GM12878 (cell line): ENCODE results near the gene LARP7. TPM values are rescaled to one million over a fixed set of nuclear protein-coding genes. Genes with fewer than 3 reads are reported as not detected.

ENCODE experiments used
- ATAC-seq: fragments of 200-7000 bp; cut with Tn5 transposase; 3 replicates; pipeline ENCODE4 v1.9.1; 2020; ENCODE audit warnings: mild to moderate bottlenecking, moderate library complexity
- BruUV-seq: library from RNA; stranded (reverse); fragments of 400-500 nt; replicated peaks from 2 replicates; lab custom pipeline; 2021; lab: Mats Ljungman, UMichigan
- CTCF ChIA-PET: fragments of 300-600 bp; sonication (Branson Sonifier 250); formaldehyde crosslinking; extraction: SDS; loops from one replicate; lab custom pipeline; 2021; ENCODE audit warnings: inconsistent platforms; lab: Yijun Ruan, JAX
- POLR2A ChIA-PET: fragments of 350-600 bp; formaldehyde crosslinking; extraction: SDS; loops from one replicate; lab custom pipeline; 2021; ENCODE audit warnings: inconsistent platforms; lab: Charles Lee
- RAD21 ChIA-PET: fragments of 300-600 bp; sonication (Branson Sonifier 250); formaldehyde crosslinking; loops from one replicate; lab custom pipeline; 2023; ENCODE audit warnings: antibody characterized with exemption; ENCODE audit not compliant: unreplicated experiment; lab: Charles Lee
- SMC1A ChIA-PET: fragments of 300-600 bp; sonication (Branson Sonifier 250); formaldehyde crosslinking; loops from one replicate; lab custom pipeline; 2023; ENCODE audit not compliant: unreplicated experiment, uncharacterized antibody; lab: Charles Lee
- DNase-seq: peaks from one replicate; pipeline ENCODE4 v3.0.0-alpha.2; 2011; ENCODE audit warnings: low read depth, low spot score
- FAIRE-seq: peaks from 3 replicates; lab custom pipeline; 2011; peaks lifted over from hg19 to GRCh38; lab: Jason Lieb, UNC
- H2AFZ ChIP-seq: 2 replicates; pipeline ENCODE4 v1.6.0; 2011; ENCODE audit warnings: low read depth, low read length, control low read depth; ENCODE audit not compliant: control insufficient read depth
- H3K27ac ChIP-seq: 2 replicates; pipeline ENCODE4 v1.5.1; 2011; ENCODE audit warnings: control low read depth; ENCODE audit not compliant: control insufficient read depth, insufficient read depth
- H3K27me3 ChIP-seq, 2 experiments: replicated peaks in 1 of 2; 2 replicates each; pipeline versions ENCODE4 v1.6.0 to v1.6.1; 2011; ENCODE audit warnings: low read length in 1 of 2; ENCODE audit not compliant: control insufficient read depth in 2 of 2, insufficient read depth in 2 of 2
- H3K36me3 ChIP-seq, 2 experiments: 2 replicates each; pipeline ENCODE4 v1.5.1; 2011; ENCODE audit warnings: low read length in 1 of 2; ENCODE audit not compliant: control insufficient read depth in 2 of 2, insufficient read depth in 2 of 2
- H3K4me1 ChIP-seq: 2 replicates; pipeline ENCODE4 v1.6.1; 2011; ENCODE audit warnings: mild to moderate bottlenecking, low read length, moderate library complexity, mixed read lengths; ENCODE audit not compliant: control insufficient read depth, insufficient read depth
- H3K4me2 ChIP-seq: 2 replicates; pipeline ENCODE4 v1.6.0; 2011; ENCODE audit warnings: control low read depth; ENCODE audit not compliant: control insufficient read depth, insufficient read depth
- H3K4me3 ChIP-seq: fragments of 200-600 bp; sonication (generic); 2 replicates; pipeline ENCODE4 v1.5.1; 2016
- H3K79me2 ChIP-seq: 2 replicates; pipeline ENCODE4 v1.6.0; 2011; ENCODE audit warnings: low read length; ENCODE audit not compliant: control insufficient read depth, insufficient read depth
- H3K9ac ChIP-seq: 2 replicates; pipeline ENCODE4 v1.8.0; 2011; ENCODE audit warnings: low read length, control low read depth, mixed read lengths; ENCODE audit not compliant: control insufficient read depth, insufficient read depth
- H3K9me3 ChIP-seq: replicated peaks from 3 replicates; pipeline ENCODE4 v1.5.1; 2011; ENCODE audit warnings: mild to moderate bottlenecking, low read length; ENCODE audit not compliant: control insufficient read depth, insufficient read depth
- H4K20me1 ChIP-seq: 2 replicates; pipeline ENCODE4 v1.6.0; 2011; ENCODE audit not compliant: control insufficient read depth, insufficient read depth
- BHLHE40 ChIP-seq, 2 experiments: fragments of 450-650 bp in 1 of 2; IDR thresholded peaks; 2 replicates each; pipeline ENCODE4 v1.6.1; 2011 to 2017; ENCODE audit warnings: low read depth in 2 of 2, borderline replicate concordance in 1 of 2, improper control_type of control experiment in 1 of 2, low read length in 1 of 2, mild to moderate bottlenecking in 1 of 2
- KLF5 ChIP-seq: fragments of 450-650 bp; IDR thresholded peaks from 2 replicates; pipeline ENCODE4 v1.6.1; 2014; ENCODE audit warnings: mild to moderate bottlenecking; ENCODE audit not compliant: partially characterized antibody
- PAX5 ChIP-seq: IDR thresholded peaks from 2 replicates; pipeline ENCODE4 v1.6.1; 2011; ENCODE audit warnings: low read depth, low read length, borderline replicate concordance
- RAD21 ChIP-seq: IDR thresholded peaks from 2 replicates; pipeline ENCODE4 v1.6.1; 2011; ENCODE audit warnings: mild to moderate bottlenecking, low read depth, low read length, moderate library complexity; ENCODE audit not compliant: insufficient read depth
- RB1 ChIP-seq: fragments of 450-650 bp; formaldehyde crosslinking; IDR thresholded peaks from 2 replicates; pipeline ENCODE4 v1.6.1; 2017; ENCODE audit warnings: mild to moderate bottlenecking, borderline replicate concordance
- RUNX3 ChIP-seq: IDR thresholded peaks from 2 replicates; pipeline ENCODE4 v1.6.1; 2012; ENCODE audit warnings: low read length, inconsistent platforms
- SMC3 ChIP-seq: IDR thresholded peaks from 2 replicates; pipeline ENCODE4 v1.6.1; 2011; ENCODE audit warnings: low read length, improper control_type of control experiment, borderline replicate concordance
- SPI1 ChIP-seq: IDR thresholded peaks from 2 replicates; pipeline ENCODE4 v1.6.1; 2011; ENCODE audit warnings: low read depth, mild to moderate bottlenecking, low read length, moderate library complexity, borderline replicate concordance; ENCODE audit not compliant: insufficient read depth
- ZNF622 ChIP-seq: fragments of 450-650 bp; IDR thresholded peaks from 2 replicates; pipeline ENCODE4 v1.6.1; 2017; ENCODE audit warnings: mild to moderate bottlenecking, inconsistent platforms
- WGBS: methylation state at CpG from one replicate; pipeline ENCODE4 v1.1.6; 2016; ENCODE audit warnings: low lambda C conversion rate; ENCODE audit not compliant: insufficient replicate concordance, insufficient coverage; ENCODE audit errors: missing lambda C conversion rate; 5-methylcytosine and 5-hydroxymethylcytosine counted together
- in situ Hi-C: fragments of 300-500 bp; cut with MboI; formaldehyde crosslinking; loops from 9 replicates; pipeline ENCODE4 v1.14.3; 2018; ENCODE audit warnings: mixed read lengths
- intact Hi-C: fragments of 100-400 bp; cut with micrococcal nuclease; formaldehyde crosslinking; loops from one replicate; pipeline ENCODE4 v1.14.2; 2022; ENCODE audit not compliant: unreplicated experiment
- polyA plus RNA-seq, 11 experiments: library from polyadenylated mRNA; depleted of rRNA in 4 of 11; unstranded in 6 of 11; stranded (reverse) in 5 of 11; fragments of >200 nt; fragmentation: Nextera tagmentation in 4 of 11; fragmentation: Illumina TruSeq in 1 of 11; extraction: Ambion mirVana in 4 of 11; extraction: Trizol in 1 of 11; gene quantifications; 1 replicate in 1 of 11; 2 replicates in 10 of 11; pipeline versions ENCODE4 v1.2.1 to v1.2.3, GENCODE V29; 2011 to 2016; ENCODE audit warnings: inconsistent platforms in 2 of 11, missing spikeins in 2 of 11, low read depth in 1 of 11
- total RNA-seq, 4 experiments: library from RNA; depleted of rRNA in 3 of 4; stranded (reverse); fragments of >200 nt in 3 of 4; fragmentation: Illumina TruSeq in 1 of 4; extraction: Trizol in 1 of 4; gene quantifications; 2 replicates each; pipeline versions ENCODE4 v1.2.1 to v1.2.3, GENCODE V29; 2013 to 2021
- TF ChIP-seq, protein P1 (sequence below): fragments of 450-650 bp; IDR thresholded peaks from 2 replicates; pipeline ENCODE4 v1.6.1; 2016; ENCODE audit warnings: mild to moderate bottlenecking, moderate library complexity, borderline replicate concordance
- TF ChIP-seq, protein P2 (sequence below), 3 experiments: IDR thresholded peaks in 2 of 3; conservative IDR thresholded peaks in 1 of 3; 2 replicates each; pipeline ENCODE4 v1.5.1; 2011; ENCODE audit warnings: low read depth in 3 of 3, low read length in 3 of 3, mild to moderate bottlenecking in 3 of 3, control low read depth in 2 of 3, moderate library complexity in 2 of 3, inconsistent platforms in 1 of 3, mixed read lengths in 1 of 3; ENCODE audit not compliant: control insufficient read depth in 2 of 3, insufficient read depth in 1 of 3; ENCODE audit errors: extremely low read depth in 1 of 3

The LARP7 gene
- total and polyA plus RNA-seq, 10 of the 15 experiments (the other 5 are each of a cell fraction or from before 2014, with no cell fraction given): 27.8 to 107 (median 61.8) TPM

DNA sequence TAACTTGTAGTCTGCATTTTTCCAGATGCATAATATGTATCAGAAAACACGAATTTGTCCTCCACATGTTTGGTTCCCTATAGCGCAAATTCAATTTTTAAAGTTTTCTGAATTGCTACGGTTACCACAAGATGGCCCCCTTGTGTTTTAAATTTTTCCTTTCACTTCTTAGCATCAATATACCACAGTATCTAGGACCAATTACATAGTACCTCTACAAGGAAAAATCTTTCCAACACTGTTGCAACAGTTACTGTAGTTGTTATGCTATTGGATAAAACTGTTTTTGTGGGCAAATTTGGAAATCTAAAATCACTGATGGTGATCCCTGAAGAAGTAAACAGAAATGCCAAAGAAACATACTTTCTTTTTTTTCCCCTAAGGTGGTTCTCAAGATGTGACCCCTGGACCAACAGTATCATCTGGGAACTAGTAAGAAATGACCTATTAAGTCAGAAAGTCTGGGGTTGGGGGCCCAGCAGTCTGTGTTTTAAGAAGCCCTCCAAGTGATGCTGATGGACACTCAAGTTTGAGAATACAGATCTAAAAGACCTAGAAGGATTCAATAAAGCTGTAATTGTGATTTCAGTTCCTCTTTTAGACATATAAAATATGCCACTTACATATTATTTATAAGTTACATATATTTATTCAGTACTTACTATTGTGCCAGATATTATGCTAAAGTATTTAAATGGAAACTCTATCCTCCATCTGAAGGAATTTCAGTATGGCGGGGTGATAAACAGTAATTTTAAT, 3.3 kb upstream of the LARP7 start:
- H2AFZ ChIP-seq: peak overlapping the region; percentile 89
- ChIA-PET POLR2A (no interaction called here), SMC1A (interaction anchor here (0.7 to 3.0 kb wide), 13 partner anchors 8 to 318 kb away, joined by 3 to 33 read pairs (median 4); no protein-coding TSS in a partner anchor), RAD21 (interaction anchor here (0.7 to 2.0 kb wide), 6 partner anchors 9 to 533 kb away, joined by 3 to 15 read pairs (median 3); no protein-coding TSS in a partner anchor), CTCF (interaction anchor here (0.6 to 6.6 kb wide), 13 partner anchors 9 to 318 kb away, joined by 3 to 205 read pairs (median 6); no protein-coding TSS in a partner anchor)
- no peak for FAIRE-seq
- no peaks in the 10 kb centered on the region for H3K9me3 ChIP-seq
- ATAC-seq: peak; percentile 18
- peaks cover 1 to 4% of the 10 kb centered on the region in 2 experiments; a peak in 3 of 4 replicates for H3K36me3 ChIP-seq
- TF ChIP-seq BHLHE40 (IDR thresholded peaks at IDR 0.05; ENCODE audit: borderline replicate concordance in 1 of 2, low read depth in 2 of 2, low read length in 1 of 2): no peak
- TF ChIP-seq, protein P1, sequence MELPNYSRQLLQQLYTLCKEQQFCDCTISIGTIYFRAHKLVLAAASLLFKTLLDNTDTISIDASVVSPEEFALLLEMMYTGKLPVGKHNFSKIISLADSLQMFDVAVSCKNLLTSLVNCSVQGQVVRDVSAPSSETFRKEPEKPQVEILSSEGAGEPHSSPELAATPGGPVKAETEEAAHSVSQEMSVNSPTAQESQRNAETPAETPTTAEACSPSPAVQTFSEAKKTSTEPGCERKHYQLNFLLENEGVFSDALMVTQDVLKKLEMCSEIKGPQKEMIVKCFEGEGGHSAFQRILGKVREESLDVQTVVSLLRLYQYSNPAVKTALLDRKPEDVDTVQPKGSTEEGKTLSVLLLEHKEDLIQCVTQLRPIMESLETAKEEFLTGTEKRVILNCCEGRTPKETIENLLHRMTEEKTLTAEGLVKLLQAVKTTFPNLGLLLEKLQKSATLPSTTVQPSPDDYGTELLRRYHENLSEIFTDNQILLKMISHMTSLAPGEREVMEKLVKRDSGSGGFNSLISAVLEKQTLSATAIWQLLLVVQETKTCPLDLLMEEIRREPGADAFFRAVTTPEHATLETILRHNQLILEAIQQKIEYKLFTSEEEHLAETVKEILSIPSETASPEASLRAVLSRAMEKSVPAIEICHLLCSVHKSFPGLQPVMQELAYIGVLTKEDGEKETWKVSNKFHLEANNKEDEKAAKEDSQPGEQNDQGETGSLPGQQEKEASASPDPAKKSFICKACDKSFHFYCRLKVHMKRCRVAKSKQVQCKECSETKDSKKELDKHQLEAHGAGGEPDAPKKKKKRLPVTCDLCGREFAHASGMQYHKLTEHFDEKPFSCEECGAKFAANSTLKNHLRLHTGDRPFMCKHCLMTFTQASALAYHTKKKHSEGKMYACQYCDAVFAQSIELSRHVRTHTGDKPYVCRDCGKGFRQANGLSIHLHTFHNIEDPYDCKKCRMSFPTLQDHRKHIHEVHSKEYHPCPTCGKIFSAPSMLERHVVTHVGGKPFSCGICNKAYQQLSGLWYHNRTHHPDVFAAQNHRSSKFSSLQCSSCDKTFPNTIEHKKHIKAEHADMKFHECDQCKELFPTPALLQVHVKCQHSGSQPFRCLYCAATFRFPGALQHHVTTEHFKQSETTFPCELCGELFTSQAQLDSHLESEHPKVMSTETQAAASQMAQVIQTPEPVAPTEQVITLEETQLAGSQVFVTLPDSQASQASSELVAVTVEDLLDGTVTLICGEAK: peak; percentile 52; the same call in 1 of the 2 replicates
- 0 out of 2 replicates have a peak, but pooled peaks have one; percentile 65 for TF ChIP-seq RB1
- peak; percentile 78 for TF ChIP-seq RAD21
- TF ChIP-seq PAX5: no peak
- TF ChIP-seq KLF5: no peak
- no peak for TF ChIP-seq ZNF622
- TF ChIP-seq RUNX3: peak; percentile 22; the same call in 1 of the 2 replicates
- TF ChIP-seq, protein P2, sequence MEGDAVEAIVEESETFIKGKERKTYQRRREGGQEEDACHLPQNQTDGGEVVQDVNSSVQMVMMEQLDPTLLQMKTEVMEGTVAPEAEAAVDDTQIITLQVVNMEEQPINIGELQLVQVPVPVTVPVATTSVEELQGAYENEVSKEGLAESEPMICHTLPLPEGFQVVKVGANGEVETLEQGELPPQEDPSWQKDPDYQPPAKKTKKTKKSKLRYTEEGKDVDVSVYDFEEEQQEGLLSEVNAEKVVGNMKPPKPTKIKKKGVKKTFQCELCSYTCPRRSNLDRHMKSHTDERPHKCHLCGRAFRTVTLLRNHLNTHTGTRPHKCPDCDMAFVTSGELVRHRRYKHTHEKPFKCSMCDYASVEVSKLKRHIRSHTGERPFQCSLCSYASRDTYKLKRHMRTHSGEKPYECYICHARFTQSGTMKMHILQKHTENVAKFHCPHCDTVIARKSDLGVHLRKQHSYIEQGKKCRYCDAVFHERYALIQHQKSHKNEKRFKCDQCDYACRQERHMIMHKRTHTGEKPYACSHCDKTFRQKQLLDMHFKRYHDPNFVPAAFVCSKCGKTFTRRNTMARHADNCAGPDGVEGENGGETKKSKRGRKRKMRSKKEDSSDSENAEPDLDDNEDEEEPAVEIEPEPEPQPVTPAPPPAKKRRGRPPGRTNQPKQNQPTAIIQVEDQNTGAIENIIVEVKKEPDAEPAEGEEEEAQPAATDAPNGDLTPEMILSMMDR (IDR thresholded peaks at IDR 0.05 in 2 of 3, conservative IDR thresholded peaks at IDR 0.05 in 1 of 3; ENCODE audit: control insufficient read depth in 2 of 3, extremely low read depth in 1 of 3, insufficient read depth in 1 of 3, low read depth in 3 of 3, low read length in 3 of 3): peak; percentile 34 to 69 (median 57); a peak in 5 of 6 replicates
- peak; percentile 78 for TF ChIP-seq SMC3
- peak; percentile 67 for TF ChIP-seq SPI1
- H4K20me1 ChIP-seq: no peaks in the 10 kb centered on the region
- in situ Hi-C loops: no loop called here
- H3K27me3 ChIP-seq: no peaks in the 10 kb centered on the region
- H3K4me3 ChIP-seq: peak overlapping the region; percentile 38; the same call in 1 of the 2 replicates
- 25% methylated on average over 4 of the region's 4 CpGs for WGBS
- H3K4me1 ChIP-seq: peaks cover 20% of the 10 kb centered on the region
- peaks cover 47% of the 10 kb centered on the region for H3K79me2 ChIP-seq
- no peak overlapping the region for H3K9ac ChIP-seq
- DNase-seq: peak; percentile 17
- BruUV-seq: no TSS peak
- intact Hi-C loops: loop anchor here (1.0 kb wide), 3 partner anchors 129 to 305 kb away; no protein-coding TSS in a partner anchor
- H3K4me2 ChIP-seq: peak overlapping the region; percentile 30
- H3K27ac ChIP-seq: no peak overlapping the region; the same call in 1 of the 2 replicates
